GM23338 (cell line): ENCODE results near the gene STXBP5.

Experiments
- CREB1 ChIP-seq: fragments of 250-450 bp; sonication (Bioruptor Pico); IDR thresholded peaks from 2 replicates; pipeline ENCODE4 v1.5.0; 2020; ENCODE audit warnings: low read depth, mild to moderate bottlenecking, moderate library complexity
- CTCF ChIP-seq, 2 experiments: fragments of 200-600 bp in 1 of 2; sonication (generic) in 1 of 2; conservative IDR thresholded peaks; 2 replicates each; pipeline versions ENCODE4 v1.5.1 to v1.6.1; 2016 to 2017; ENCODE audit warnings: antibody characterized with exemption in 2 of 2, low read depth in 2 of 2, mild to moderate bottlenecking in 2 of 2, moderate library complexity in 1 of 2
- ETS1 ChIP-seq: IDR thresholded peaks from 2 replicates; pipeline ENCODE4 v1.6.1; 2016; ENCODE audit warnings: antibody characterized with exemption
- EZH2 ChIP-seq: fragments of 200-600 bp; sonication (generic); IDR thresholded peaks from one replicate; pipeline ENCODE4 v1.8.0; 2017; ENCODE audit warnings: antibody characterized with exemption, mild to moderate bottlenecking, low read depth; ENCODE audit not compliant: unreplicated experiment
- EZH2phosphoT487 ChIP-seq: fragments of 200-600 bp; sonication (generic); IDR thresholded peaks from one replicate; pipeline ENCODE4 v1.8.1; 2018; ENCODE audit warnings: antibody characterized with exemption; ENCODE audit not compliant: unreplicated experiment
- JUNB ChIP-seq: IDR thresholded peaks from one replicate; pipeline ENCODE4 v1.6.1; 2016; ENCODE audit warnings: antibody characterized with exemption; ENCODE audit not compliant: unreplicated experiment
- NANOG ChIP-seq: IDR thresholded peaks from 2 replicates; pipeline ENCODE4 v1.6.1; 2016; ENCODE audit warnings: antibody characterized with exemption, borderline replicate concordance
- POLR2AphosphoS5 ChIP-seq: IDR thresholded peaks from 2 replicates; pipeline ENCODE4 v1.6.1; 2016; ENCODE audit warnings: antibody characterized with exemption, low read depth
- REST ChIP-seq: IDR thresholded peaks from one replicate; pipeline ENCODE4 v1.6.1; 2018; ENCODE audit warnings: antibody characterized with exemption; ENCODE audit not compliant: unreplicated experiment
- STAT1 ChIP-seq: IDR thresholded peaks from one replicate; pipeline ENCODE4 v1.6.1; 2016; ENCODE audit warnings: antibody characterized with exemption; ENCODE audit not compliant: unreplicated experiment
- ZNF114 ChIP-seq: fragments of 250-450 bp; sonication (Bioruptor Pico); IDR thresholded peaks from 2 replicates; pipeline ENCODE4 v1.5.0; 2020; ENCODE audit warnings: mild to moderate bottlenecking, moderate library complexity
- ZNF331 ChIP-seq: fragments of 250-450 bp; sonication (Bioruptor Pico); IDR thresholded peaks from 2 replicates; pipeline ENCODE4 v1.5.0; 2020; ENCODE audit warnings: low read depth, mild to moderate bottlenecking, moderate library complexity
- ZNF462 ChIP-seq: fragments of 250-450 bp; sonication (Bioruptor Pico); IDR thresholded peaks from 2 replicates; pipeline ENCODE4 v1.5.0; 2020; ENCODE audit warnings: mild to moderate bottlenecking, moderate library complexity

GRCh38 chr6:147347179-147347881 is 143.1 kb downstream of the STXBP5 start:
- no peak for TF ChIP-seq JUNB
- no peak for TF ChIP-seq CTCF (conservative IDR thresholded peaks at IDR 0.05; ENCODE audit: low read depth in 2 of 2)
- no peak for TF ChIP-seq EZH2
- no peak for TF ChIP-seq CREB1 (CRISPR knock-in tag)
- no peak for TF ChIP-seq POLR2AphosphoS5
- no peak for TF ChIP-seq ETS1
- TF ChIP-seq ZNF114 (CRISPR knock-in tag): no peak
- TF ChIP-seq REST: no peak
- no peak for TF ChIP-seq EZH2phosphoT487
- TF ChIP-seq ZNF331 (CRISPR knock-in tag): no peak
- no peak for TF ChIP-seq NANOG
- no peak for TF ChIP-seq STAT1
- no peak for TF ChIP-seq ZNF462
